H1 (cell line): Measurements from ENCODE around the gene FBXO41. TPM values are rescaled to one million over a fixed set of nuclear protein-coding genes. Genes with fewer than 3 reads are reported as not detected.
A peak's percentile ranks its signal among the peaks of the same experiment; 100 is the strongest.

Experiments
- CHD7 ChIP-seq: fragments of 300-600 bp; sonication (generic); IDR thresholded peaks from 2 replicates; pipeline ENCODE4 v1.7.1; 2012; ENCODE audit warnings: low read length, moderate library complexity, mild to moderate bottlenecking, inconsistent platforms; ENCODE audit not compliant: insufficient replicate concordance
- EZH2 ChIP-seq: fragments of 200-600 bp; sonication (generic); IDR thresholded peaks from 2 replicates; pipeline ENCODE4 v1.7.1; 2012; ENCODE audit warnings: low read depth, mild to moderate bottlenecking, moderate library complexity, low read length, inconsistent platforms; ENCODE audit not compliant: severe bottlenecking
- JUND ChIP-seq: IDR thresholded peaks from 2 replicates; pipeline ENCODE4 v1.6.1; 2011; ENCODE audit warnings: mild to moderate bottlenecking, improper control_type of control experiment, low read length
- NANOG ChIP-seq: IDR thresholded peaks from 2 replicates; pipeline ENCODE4 v1.6.1; 2011; ENCODE audit warnings: low read length, low read depth, mild to moderate bottlenecking, inconsistent platforms; ENCODE audit not compliant: insufficient read depth, poor library complexity, severe bottlenecking
- PHF8 ChIP-seq: fragments of 200-600 bp; sonication (generic); conservative IDR thresholded peaks from 2 replicates; pipeline ENCODE4 v1.7.1; 2012; ENCODE audit warnings: low read depth, mild to moderate bottlenecking, inconsistent platforms, low read length, moderate library complexity
- SIN3A ChIP-seq, 2 experiments: IDR thresholded peaks in 1 of 2; conservative IDR thresholded peaks in 1 of 2; 2 replicates each; pipeline ENCODE4 v1.6.1; 2011 to 2012; ENCODE audit warnings: low read length in 2 of 2, improper control_type of control experiment in 1 of 2, low read depth in 1 of 2, mild to moderate bottlenecking in 1 of 2
- TBP ChIP-seq: IDR thresholded peaks from 2 replicates; pipeline ENCODE4 v1.6.1; 2011; ENCODE audit warnings: low read depth, low read length, improper control_type of control experiment
- TEAD4 ChIP-seq: IDR thresholded peaks from 2 replicates; pipeline ENCODE4 v1.6.1; 2012; ENCODE audit warnings: low read depth, low read length, inconsistent platforms, mixed read lengths
- ZNF274 ChIP-seq: IDR thresholded peaks from 2 replicates; pipeline ENCODE4 v1.7.0; 2012; ENCODE audit warnings: low read length, borderline replicate concordance; ENCODE audit errors: extremely low read depth
- polyA plus RNA-seq, 7 experiments: library from polyadenylated mRNA; depleted of rRNA in 3 of 7; stranded (reverse) in 5 of 7; unstranded in 2 of 7; fragments of >200 nt in 5 of 7; fragments of 200-250 nt in 2 of 7; gene quantifications; 1 replicate in 5 of 7; 2 replicates in 1 of 7; 4 replicates in 1 of 7; pipeline versions ENCODE4 v1.2.1 to v1.2.3, GENCODE V29; 2011 to 2013; ENCODE audit warnings: missing spikeins in 2 of 7, mixed read lengths in 2 of 7
- total RNA-seq: library from RNA; stranded (reverse); fragmentation: NEBNext Ultra II Directional; extraction: Animal tissue kit (Norgen Biotek cat#: 25700); gene quantifications from 2 replicates; pipeline ENCODE4 v1.2.1, GENCODE V29; 2021

FBXO41 gene
- total and polyA plus RNA-seq, 2 of the 8 experiments (the other 6 are each of a cell fraction or from before 2014, with no cell fraction given) = 11.2 to 14.3 TPM

- TF ChIP-seq CHD7 (no peak), JUND (no peak), SIN3A (conservative IDR thresholded peaks at IDR 0.05 in 1 of 2, IDR thresholded peaks at IDR 0.05 in 1 of 2; ENCODE audit: low read depth in 1 of 2, low read length in 2 of 2) (0 out of 4 replicates have a peak, but pooled peaks of 1 of the 2 experiments have one; percentile 24), TEAD4 (no peak), TBP (no peak), PHF8 (peak; percentile 44; the same call in 1 of the 2 replicates), NANOG (no peak), EZH2 (peak; percentile 41), ZNF274 (no peak)
Observed at GRCh38 chr2:73268830-73269685, 15.2 kb downstream of the FBXO41 start (continued).
